Ovary (tissue), 3 donors: ENCODE measurements around the gene ZNF524.

Source experiments
- CTCF ChIP-seq, 3 donors: fragments of 450-650 bp in 2 of 3; fragments of 200-600 bp in 1 of 3; IDR thresholded peaks; one replicate each; pipeline versions ENCODE4 v1.5.1 to v1.8.0; 2016 to 2022; ENCODE audit warnings: antibody characterized with exemption in 3 of 3, mild to moderate bottlenecking in 1 of 3
- EP300 ChIP-seq: sonication (generic); formaldehyde crosslinking; IDR thresholded peaks from one replicate; pipeline ENCODE4 v1.6.1; 2017; ENCODE audit warnings: antibody characterized with exemption
- POLR2A ChIP-seq: fragments of 450-650 bp; IDR thresholded peaks from one replicate; pipeline ENCODE4 v1.6.1; 2017; ENCODE audit warnings: antibody characterized with exemption, mild to moderate bottlenecking, moderate library complexity
- donor health status: DM: no; HTN: no; CAD: no.

DNA sequence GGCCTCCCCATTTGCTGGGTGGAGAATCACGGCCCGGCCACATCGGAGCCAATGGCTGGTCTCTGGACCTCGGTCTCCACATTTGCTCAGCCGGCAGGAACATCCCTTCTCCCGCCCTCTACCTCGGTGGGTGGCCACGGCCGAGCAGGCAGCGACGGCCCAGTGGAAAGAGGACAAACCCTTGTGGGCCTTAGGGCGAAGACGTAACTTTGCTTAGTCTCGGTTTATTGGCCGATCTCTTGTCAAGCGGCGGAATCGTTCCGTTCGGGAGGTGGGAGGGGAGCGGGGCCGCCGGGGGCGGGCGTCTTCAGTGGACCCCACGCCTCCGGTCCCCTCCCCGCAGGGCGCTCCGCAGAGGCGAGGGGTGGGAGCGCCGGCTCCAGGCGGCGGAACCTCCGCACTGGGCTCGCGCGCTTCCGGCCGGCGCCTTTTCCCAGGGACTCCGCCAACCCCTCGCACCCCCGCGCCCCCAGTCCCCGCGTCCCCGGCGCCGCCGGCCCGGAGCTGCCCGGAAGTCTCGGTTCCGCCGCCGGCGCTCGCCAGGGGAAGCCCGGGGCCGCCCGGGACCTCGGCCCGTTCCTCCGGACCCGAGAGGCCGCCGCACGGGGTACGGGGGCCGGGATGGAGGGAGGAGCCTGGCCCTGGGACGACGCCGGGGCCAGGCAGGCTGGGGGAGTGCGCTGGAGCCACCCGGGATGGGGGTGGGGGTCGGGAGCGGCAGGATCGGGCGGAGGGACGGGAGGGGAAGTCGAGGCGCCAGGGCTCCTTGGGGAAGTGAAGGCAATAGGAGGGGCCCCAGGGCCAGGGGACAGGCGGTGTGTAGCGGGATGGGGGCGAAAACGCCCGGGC, 40.7 kb downstream of the ZNF524 start, which contains the start of gene ZNF580:
- TF ChIP-seq EP300: no peak
- TF ChIP-seq CTCF (IDR thresholded peaks at IDR 0.05): no peak
- peak; percentile 14 for TF ChIP-seq POLR2A
